Ammon's horn (tissue), 1 donor: ENCODE results near the gene PDE4B.
"Not testable (repeated sequence)": the region's sequence is repeated elsewhere in the genome, so short reads cannot be mapped to it uniquely, and the experiment has no call there.

Experiments
- DNase-seq: peaks from one replicate; pipeline ENCODE4 v3.0.0-alpha.2; 2016; ENCODE audit warnings: low spot score

Gene PDE4B

DNA sequence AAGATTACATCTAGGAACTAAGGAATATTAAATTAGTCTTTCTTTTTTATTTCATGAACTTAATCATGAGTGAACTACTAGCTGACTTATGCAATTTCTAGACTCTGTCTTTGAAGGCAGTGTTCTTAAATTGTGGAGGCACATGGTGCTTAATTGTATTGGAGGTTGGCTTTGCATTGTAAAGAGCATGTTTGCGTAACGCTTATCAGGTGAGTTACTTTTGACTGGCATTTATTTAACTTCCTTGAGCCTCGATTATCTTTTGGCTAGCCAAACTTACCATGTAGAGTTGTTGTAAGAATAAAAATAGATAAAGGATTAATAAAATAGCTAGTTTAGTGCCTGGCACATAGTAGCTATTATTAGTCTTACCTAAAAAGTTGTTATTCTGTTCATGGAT lies 262.4 kb downstream of the PDE4B start:
- no peak for DNase-seq

DNA sequence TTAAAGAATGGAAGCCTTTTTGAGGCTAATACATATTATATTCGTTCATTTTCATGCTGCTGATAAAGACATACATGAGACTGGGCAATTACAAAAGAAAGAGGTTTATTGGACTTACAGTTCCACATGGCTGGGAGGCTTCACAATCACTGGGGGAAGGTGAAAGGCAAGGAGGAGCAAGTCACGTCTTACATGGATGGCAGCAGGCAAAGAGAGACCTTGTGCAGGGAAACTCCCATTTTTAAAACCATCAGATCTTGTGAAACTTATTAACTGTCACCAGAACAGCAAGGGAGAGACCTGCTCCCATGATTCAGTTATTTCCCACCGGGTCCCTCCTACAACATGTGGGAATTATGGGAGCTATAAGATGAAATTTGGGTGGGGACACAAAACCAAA lies 264.8 kb downstream of the PDE4B start:
- DNase-seq, result not testable (repeated sequence)

GRCh38 chr1:66058558-66058957 lies 265.9 kb downstream of the PDE4B start:
- no peak for DNase-seq

- DNase-seq, result not testable (repeated sequence)
Measured at GRCh38 chr1:66067219-66067618, 274.5 kb downstream of the PDE4B start.

DNA sequence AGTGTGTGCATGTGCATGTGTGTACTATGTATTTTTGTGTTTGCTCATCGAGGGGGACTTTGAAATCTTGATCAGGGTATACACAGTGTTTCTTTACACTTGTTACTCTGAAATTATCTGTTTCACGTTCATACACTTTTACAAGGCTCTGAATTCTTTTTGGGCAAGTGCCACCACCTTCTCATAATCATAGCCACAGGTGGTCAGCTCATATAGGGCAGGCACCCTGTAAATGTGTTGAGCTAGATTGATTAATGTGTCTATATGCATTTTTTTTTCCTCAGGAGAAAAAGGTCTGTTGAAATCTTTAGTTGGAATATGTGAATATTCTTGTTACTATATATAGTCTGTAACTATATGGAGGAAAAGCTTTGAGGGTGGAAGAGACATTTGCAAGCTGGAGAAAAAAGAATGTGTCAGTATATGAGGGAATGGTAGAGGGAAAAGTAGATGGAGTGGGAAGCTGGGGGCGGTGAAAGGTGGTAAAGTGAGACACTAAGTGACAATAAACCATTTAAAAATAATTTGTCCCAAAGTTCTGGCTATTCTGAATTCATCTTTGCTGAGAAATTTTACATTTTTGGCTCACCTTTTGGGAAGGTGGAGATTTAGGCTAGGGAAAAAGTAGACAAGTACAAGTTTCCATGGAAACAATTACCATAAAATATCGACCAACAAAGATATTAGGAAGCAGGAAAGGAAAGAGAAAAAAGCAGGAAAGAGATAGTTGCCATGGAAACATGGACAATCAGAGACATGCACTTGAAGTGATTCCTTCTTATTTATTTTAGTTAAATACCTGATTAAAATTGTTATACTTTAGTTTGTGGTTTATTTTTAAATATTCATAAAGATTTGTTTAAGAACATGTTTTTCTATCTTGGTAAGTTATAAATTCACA lies 277.5 kb downstream of the PDE4B start:
- DNase-seq, result no peak

- DNase-seq, result no peak
Measured at GRCh38 chr1:66073388-66073787, 280.7 kb downstream of the PDE4B start.

GRCh38 chr1:66074147-66074546 lies 281.5 kb downstream of the PDE4B start:
- no peak for DNase-seq

GRCh38 chr1:66078412-66078811 lies 285.7 kb downstream of the PDE4B start:
- DNase-seq, result no peak

GRCh38 chr1:66083003-66083402 lies 290.3 kb downstream of the PDE4B start:
- no peak for DNase-seq

GRCh38 chr1:66084442-66084841 lies 291.7 kb downstream of the PDE4B start:
- DNase-seq, result no peak

DNA sequence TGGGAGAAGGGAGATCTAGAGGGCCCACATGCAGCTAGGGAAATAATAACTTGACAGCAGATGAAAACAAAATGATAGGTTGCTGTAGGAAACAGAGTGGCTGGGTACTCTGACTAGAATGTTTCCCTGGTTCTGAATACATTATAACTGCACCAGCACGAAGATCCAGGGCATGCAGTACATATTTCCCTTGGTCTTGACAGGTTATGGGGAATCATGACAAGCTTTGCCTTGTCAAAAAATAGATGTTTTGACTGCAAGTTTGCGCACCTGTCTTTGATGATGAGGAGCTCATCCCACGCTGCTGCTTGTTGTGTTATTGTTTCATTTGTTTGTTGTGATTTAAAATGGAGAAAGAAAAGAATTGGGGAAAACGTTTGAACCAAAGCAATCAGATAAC lies 292.9 kb downstream of the PDE4B start:
- DNase-seq, result no peak

DNA sequence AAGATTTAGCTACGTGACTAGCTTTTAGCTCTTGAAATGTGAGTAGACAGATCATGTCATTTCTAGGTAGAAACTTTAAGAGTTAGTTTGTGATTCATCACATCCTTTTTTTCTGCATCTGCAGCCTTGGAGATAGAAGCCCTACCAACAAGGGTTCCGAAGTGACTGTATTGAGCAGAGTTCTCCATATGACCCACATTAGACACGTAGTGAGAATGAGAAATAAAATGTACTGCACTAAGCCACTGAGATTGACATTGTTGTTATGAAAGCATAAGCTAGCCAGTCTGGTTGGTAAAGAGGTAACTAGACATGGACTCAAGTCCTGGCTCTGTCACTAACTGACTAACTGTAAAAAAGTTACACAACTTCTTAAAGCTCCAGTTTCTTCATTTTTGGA lies 296.1 kb downstream of the PDE4B start:
- DNase-seq, result no peak

- DNase-seq, result no peak
Measured at GRCh38 chr1:66090859-66091457, 298.3 kb downstream of the PDE4B start.

DNA sequence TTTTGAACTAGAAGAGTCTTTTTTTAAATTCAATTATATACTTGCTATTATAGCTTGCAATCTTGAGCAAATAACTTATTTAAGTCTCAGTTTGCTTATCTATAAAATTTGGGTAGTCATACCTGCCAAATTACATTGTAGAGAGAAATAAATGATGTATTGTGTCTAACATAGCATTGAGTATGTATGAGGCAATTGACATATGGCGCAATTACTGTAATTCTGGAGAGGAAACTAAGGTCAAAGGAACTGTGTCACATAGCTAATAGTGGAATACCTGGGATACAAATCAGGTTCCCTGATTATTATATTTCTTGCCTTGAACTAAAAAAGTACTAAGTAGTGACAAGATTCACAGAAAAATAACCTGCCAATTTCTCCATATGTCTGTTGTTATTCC lies 302.5 kb downstream of the PDE4B start:
- no peak for DNase-seq

GRCh38 chr1:66100959-66101358 lies 308.3 kb downstream of the PDE4B start:
- not testable (repeated sequence) for DNase-seq

GRCh38 chr1:66104076-66104475 lies 311.4 kb downstream of the PDE4B start:
- DNase-seq, result not testable (repeated sequence)

DNA sequence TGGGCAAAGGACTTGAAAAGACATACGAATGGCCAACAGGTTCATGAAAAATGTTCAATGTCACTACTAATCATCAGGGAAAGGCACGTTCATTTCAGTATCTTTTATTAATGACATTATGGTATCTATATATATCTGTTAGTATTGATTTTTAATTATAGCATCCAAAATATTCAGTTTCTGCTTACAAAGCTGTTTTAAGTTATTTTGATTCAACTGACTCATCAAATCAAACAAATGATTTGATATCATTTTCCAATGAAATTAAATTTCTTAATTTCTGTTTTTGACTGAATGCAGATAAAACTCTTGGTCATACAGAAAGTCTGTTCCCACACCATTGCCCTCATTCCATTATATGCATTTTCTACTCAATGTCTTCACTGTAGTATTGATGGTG lies 315.9 kb downstream of the PDE4B start:
- no peak for DNase-seq

GRCh38 chr1:66112744-66113400 lies 320.2 kb downstream of the PDE4B start:
- DNase-seq, result no peak

GRCh38 chr1:66119148-66119547 lies 326.5 kb downstream of the PDE4B start:
- no peak for DNase-seq

GRCh38 chr1:66124670-66125069 lies 332.0 kb downstream of the PDE4B start:
- DNase-seq, result no peak

DNA sequence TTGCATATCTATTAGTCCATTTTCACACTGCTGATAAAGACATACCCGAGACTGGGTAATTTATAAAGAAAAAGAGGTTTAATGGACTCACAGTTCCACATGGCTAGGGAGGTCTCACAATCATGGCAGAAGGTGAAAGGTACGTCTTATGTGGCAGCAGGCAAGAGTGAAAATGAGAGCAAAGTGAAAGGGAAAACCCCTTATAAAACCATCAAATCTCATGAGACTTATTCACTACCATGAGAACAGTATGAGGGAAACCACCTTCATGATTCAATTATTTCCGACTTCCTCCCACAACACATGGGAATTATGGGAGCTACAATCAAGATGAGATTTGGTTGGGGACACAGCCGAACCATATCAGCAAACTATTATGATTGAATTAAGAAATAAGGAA lies 335.9 kb downstream of the PDE4B start:
- not testable (repeated sequence) for DNase-seq

DNA sequence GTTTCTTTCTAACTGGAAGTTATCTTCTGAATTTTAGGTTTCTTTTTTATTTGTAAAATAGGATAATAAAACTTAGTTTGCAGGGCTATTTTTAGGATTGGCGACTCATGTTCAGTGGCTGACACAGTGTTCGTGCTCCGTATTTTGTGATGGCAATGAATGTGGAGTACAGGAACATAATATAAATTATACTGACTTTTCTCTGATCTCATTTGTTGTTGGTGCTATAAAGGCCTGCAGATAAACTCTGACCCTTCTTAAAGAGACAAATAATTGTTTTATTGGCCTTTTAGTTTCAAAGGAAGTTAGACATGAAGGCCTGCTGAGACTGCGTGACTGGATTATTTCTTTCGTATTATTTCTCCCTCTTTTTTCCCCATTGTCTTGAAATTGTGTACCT lies 339.6 kb downstream of the PDE4B start:
- DNase-seq, result no peak

GRCh38 chr1:66134004-66134403 lies 341.3 kb downstream of the PDE4B start:
- peak; percentile 43 for DNase-seq
